Liver (tissue), 9 donors: ENCODE results near the gene FAM83C. TPM values are rescaled to one million over a fixed set of nuclear protein-coding genes. Genes with fewer than 3 reads are reported as not detected.

Experiments
- DNase-seq: peaks from one replicate; pipeline ENCODE4 v3.0.0-alpha.2; 2017; ENCODE audit warnings: low spot score
- H3K27ac ChIP-seq, 2 donors: one replicate each; pipeline ENCODE4 v1.7.0; 2013; ENCODE audit warnings: inconsistent platforms in 2 of 2, low read length in 2 of 2, control low read depth in 1 of 2, low read depth in 1 of 2, mild to moderate bottlenecking in 1 of 2
- H3K27me3 ChIP-seq, 4 donors: one replicate each; pipeline versions ENCODE4 v1.6.1 to v1.7.0; 2013; ENCODE audit warnings: low read length in 3 of 4, inconsistent platforms in 1 of 4, mild to moderate bottlenecking in 1 of 4, moderate library complexity in 1 of 4; ENCODE audit not compliant: control insufficient read depth in 4 of 4, insufficient read depth in 4 of 4
- H3K36me3 ChIP-seq, 4 donors: one replicate each; pipeline versions ENCODE4 v1.6.1 to v1.7.0; 2013; ENCODE audit warnings: low read length in 3 of 4, mild to moderate bottlenecking in 3 of 4, low read depth in 1 of 4, moderate library complexity in 1 of 4; ENCODE audit not compliant: control insufficient read depth in 4 of 4, insufficient read depth in 3 of 4
- H3K4me1 ChIP-seq, 4 donors: one replicate each; pipeline versions ENCODE4 v1.6.1 to v1.7.0; 2013; ENCODE audit warnings: low read length in 3 of 4, mild to moderate bottlenecking in 3 of 4, moderate library complexity in 1 of 4; ENCODE audit not compliant: control insufficient read depth in 4 of 4, insufficient read depth in 4 of 4
- H3K4me3 ChIP-seq, 3 donors: one replicate each; pipeline versions ENCODE4 v1.6.1 to v1.7.0; 2013; ENCODE audit warnings: low read length in 3 of 3, control low read depth in 1 of 3, low read depth in 1 of 3, mild to moderate bottlenecking in 1 of 3
- H3K9ac ChIP-seq, 2 donors: one replicate each; pipeline ENCODE4 v1.7.0; 2013; ENCODE audit warnings: low read length in 2 of 2, mild to moderate bottlenecking in 2 of 2, moderate library complexity in 2 of 2, control low read depth in 1 of 2, low read depth in 1 of 2
- H3K9me3 ChIP-seq, 4 donors: one replicate each; pipeline versions ENCODE4 v1.6.1 to v1.7.0; 2013; ENCODE audit warnings: low read length in 3 of 4; ENCODE audit not compliant: control insufficient read depth in 4 of 4
- EGR1 ChIP-seq, 2 donors: IDR thresholded peaks; 2 replicates each; pipeline ENCODE4 v1.6.1; 2016 to 2018; ENCODE audit warnings: antibody characterized with exemption in 2 of 2, low read depth in 2 of 2
- FOXA1 ChIP-seq: IDR thresholded peaks from 2 replicates; pipeline ENCODE4 v1.6.1; 2016; ENCODE audit warnings: antibody characterized with exemption
- GABPA ChIP-seq, 2 donors: IDR thresholded peaks in 1 of 2; conservative IDR thresholded peaks in 1 of 2; 2 replicates each; pipeline ENCODE4 v1.6.1; 2016; ENCODE audit warnings: antibody characterized with exemption in 2 of 2, mild to moderate bottlenecking in 1 of 2, moderate library complexity in 1 of 2
- HNF4A ChIP-seq, 2 donors: conservative IDR thresholded peaks; 2 replicates each; pipeline ENCODE4 v1.6.1; 2016; ENCODE audit warnings: antibody characterized with exemption in 2 of 2, mild to moderate bottlenecking in 2 of 2
- HNF4G ChIP-seq: IDR thresholded peaks from 2 replicates; pipeline ENCODE4 v1.6.1; 2016; ENCODE audit warnings: antibody characterized with exemption
- NR2F2 ChIP-seq: IDR thresholded peaks from 2 replicates; pipeline ENCODE4 v1.6.1; 2016; ENCODE audit warnings: antibody characterized with exemption
- RAD21 ChIP-seq, 2 donors: IDR thresholded peaks; 2 replicates each; pipeline ENCODE4 v1.6.1; 2016; ENCODE audit warnings: antibody characterized with exemption in 2 of 2, mild to moderate bottlenecking in 2 of 2
- RXRA ChIP-seq, 2 donors: IDR thresholded peaks; 2 replicates each; pipeline ENCODE4 v1.6.1; 2017 to 2018; ENCODE audit warnings: antibody characterized with exemption in 2 of 2, mild to moderate bottlenecking in 1 of 2
- SP1 ChIP-seq: IDR thresholded peaks from 2 replicates; pipeline ENCODE4 v1.6.1; 2018; ENCODE audit warnings: antibody characterized with exemption, mild to moderate bottlenecking
- TAF1 ChIP-seq: conservative IDR thresholded peaks from 2 replicates; pipeline ENCODE4 v1.6.1; 2016; ENCODE audit warnings: antibody characterized with exemption, mild to moderate bottlenecking
- YY1 ChIP-seq: IDR thresholded peaks from 2 replicates; pipeline ENCODE4 v1.6.1; 2016; ENCODE audit warnings: antibody characterized with exemption, mild to moderate bottlenecking
- WGBS: extraction: QIAGEN DNeasy Blood & Tissue Kit; methylation state at CpG from one replicate; pipeline ENCODE4 v1.1.7; 2013; 5-methylcytosine and 5-hydroxymethylcytosine counted together
- polyA plus RNA-seq, 2 donors: library from polyadenylated mRNA; stranded (reverse) in 1 of 2; unstranded in 1 of 2; fragments of 200-250 nt in 1 of 2; fragments of >200 nt in 1 of 2; fragmentation: Nextera tagmentation in 1 of 2; extraction: Ambion mirVana in 1 of 2; gene quantifications; one replicate each; pipeline versions ENCODE4 v1.2.1 to v1.2.3, GENCODE V29; 2013 to 2015
- total RNA-seq, 2 donors: library from RNA; depleted of rRNA; stranded (reverse); fragments of >200 nt; gene quantifications; one replicate each; pipeline ENCODE4 v1.2.3, GENCODE V29; 2014
- TF ChIP-seq, protein P1 (sequence below): fragments of 150-350 bp; IDR thresholded peaks from 2 replicates; pipeline ENCODE4 v1.5.1; 2017; ENCODE audit warnings: improper control_type of control experiment, low read depth, low read length; ENCODE audit not compliant: missing input control
- TF ChIP-seq, protein P2 (sequence below): IDR thresholded peaks from 2 replicates; pipeline ENCODE4 v1.6.1; 2016; ENCODE audit warnings: antibody characterized with exemption
- TF ChIP-seq, protein P3 (sequence below): IDR thresholded peaks from 2 replicates; pipeline ENCODE4 v1.6.1; 2016; ENCODE audit warnings: antibody characterized with exemption
- donor health status: healthy.
- donor health status: healthy.
- donor health status: healthy.
- donor health status: healthy.
- donor health status: healthy.

FAM83C gene
- total and polyA plus RNA-seq, 4 donors, result 0.05 TPM; not detected in 3

DNA sequence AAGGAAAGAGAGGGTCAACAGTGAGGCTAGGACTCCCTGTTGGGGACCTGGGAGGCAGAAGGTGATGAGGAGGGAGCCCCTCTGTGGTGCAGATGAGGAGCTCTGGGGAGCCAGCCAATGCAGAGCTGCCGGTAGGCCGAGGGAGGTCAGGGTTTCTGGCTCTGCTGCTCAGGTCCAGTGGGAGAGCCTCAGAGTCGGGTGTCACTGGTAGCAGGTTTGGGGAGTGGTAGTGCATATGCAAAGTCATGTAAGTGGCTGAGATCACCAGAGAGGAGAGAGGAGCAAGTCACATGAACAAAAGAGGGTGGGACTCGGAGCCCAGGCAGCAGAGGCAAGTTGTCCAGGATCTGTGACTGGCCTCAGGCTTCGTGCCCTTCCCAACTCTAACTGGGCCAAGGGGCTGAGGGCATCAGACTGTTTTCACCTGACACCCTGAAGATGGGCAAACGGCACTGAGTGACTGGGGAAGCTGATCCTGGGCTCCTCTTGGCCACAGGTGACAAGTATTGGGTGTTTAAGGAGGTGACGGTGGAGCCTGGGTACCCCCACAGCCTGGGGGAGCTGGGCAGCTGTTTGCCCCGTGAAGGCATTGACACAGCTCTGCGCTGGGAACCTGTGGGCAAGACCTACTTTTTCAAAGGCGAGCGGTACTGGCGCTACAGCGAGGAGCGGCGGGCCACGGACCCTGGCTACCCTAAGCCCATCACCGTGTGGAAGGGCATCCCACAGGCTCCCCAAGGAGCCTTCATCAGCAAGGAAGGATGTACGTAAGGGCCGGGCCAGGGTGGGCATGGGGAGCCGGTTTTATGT, 20.9 kb downstream of the FAM83C start:
- Histone ChIP-seq H3K9ac (no peak overlapping the region), H3K27ac (no peak overlapping the region), H3K9me3 (no peaks in the 10 kb centered on the region), H3K36me3 (peaks cover 1 to 21% (median 6%) of the 10 kb centered on the region in 4 donors), H3K4me3 (no peak overlapping the region), H3K27me3 (no peaks in the 10 kb centered on the region), H3K4me1 (peaks cover 0 to 12% (median 3%) of the 10 kb centered on the region in 4 donors)
- 94% methylated on average over 20 of the region's 20 CpGs for WGBS
- no peak for DNase-seq
- no peak for TF ChIP-seq RXRA (IDR thresholded peaks at IDR 0.05)
- no peak for TF ChIP-seq GABPA (IDR thresholded peaks at IDR 0.05 in 1 of 2, conservative IDR thresholded peaks at IDR 0.05 in 1 of 2)
- TF ChIP-seq TAF1, result no peak
- TF ChIP-seq YY1, result no peak
- no peak for TF ChIP-seq SP1

DNA sequence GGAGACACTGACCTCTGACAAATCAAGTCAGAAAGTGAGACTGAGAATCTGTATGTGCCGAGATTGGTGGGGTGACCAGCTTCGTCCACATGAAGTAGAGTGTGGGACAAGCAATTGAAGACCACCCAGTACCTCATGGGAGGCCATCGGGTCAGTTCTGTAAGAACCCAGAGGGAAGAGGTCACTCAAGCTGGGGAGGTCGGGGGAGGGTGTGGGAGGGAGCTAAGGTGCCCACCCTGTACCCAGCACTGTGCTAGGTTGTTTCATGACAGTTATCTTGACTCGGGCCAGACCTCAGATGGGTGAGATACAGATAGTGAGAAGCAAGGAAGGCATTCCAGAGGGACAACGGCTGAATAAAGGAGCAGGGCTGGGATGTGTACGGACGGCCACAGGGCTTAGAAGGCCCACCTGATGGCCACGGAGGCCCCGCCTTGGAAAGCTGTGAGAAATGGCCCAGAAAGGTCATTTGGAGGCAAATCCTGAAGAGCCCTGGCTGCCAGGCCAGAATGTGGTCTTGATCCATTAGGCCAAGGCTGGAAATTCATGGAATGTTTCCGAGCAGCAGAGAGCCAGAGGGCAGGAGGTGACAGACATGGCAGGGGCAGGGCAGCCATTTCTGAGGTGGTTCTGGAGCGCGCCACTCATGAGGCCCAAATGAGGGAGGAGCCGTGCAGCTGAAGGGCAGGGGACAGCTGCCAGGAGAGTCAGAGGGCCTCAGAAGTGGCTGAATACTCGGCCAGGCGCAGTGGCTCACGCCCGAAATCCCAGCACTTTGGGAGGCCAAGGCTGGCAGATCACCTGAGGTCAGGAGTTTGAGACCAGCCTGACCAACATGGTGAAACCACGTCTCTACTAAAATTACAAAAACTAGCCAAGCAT, 22.0 kb downstream of the FAM83C start:
- TF ChIP-seq SP1 (no peak), RAD21 (IDR thresholded peaks at IDR 0.05) (no peak), GABPA (IDR thresholded peaks at IDR 0.05 in 1 of 2, conservative IDR thresholded peaks at IDR 0.05 in 1 of 2) (no peak), FOXA1 (no peak), EGR1 (IDR thresholded peaks at IDR 0.05; ENCODE audit: low read depth in 2 of 2) (no peak), HNF4G (no peak), YY1 (no peak), NR2F2 (no peak), HNF4A (conservative IDR thresholded peaks at IDR 0.05) (no peak), TAF1 (no peak)
- TF ChIP-seq, protein P1, sequence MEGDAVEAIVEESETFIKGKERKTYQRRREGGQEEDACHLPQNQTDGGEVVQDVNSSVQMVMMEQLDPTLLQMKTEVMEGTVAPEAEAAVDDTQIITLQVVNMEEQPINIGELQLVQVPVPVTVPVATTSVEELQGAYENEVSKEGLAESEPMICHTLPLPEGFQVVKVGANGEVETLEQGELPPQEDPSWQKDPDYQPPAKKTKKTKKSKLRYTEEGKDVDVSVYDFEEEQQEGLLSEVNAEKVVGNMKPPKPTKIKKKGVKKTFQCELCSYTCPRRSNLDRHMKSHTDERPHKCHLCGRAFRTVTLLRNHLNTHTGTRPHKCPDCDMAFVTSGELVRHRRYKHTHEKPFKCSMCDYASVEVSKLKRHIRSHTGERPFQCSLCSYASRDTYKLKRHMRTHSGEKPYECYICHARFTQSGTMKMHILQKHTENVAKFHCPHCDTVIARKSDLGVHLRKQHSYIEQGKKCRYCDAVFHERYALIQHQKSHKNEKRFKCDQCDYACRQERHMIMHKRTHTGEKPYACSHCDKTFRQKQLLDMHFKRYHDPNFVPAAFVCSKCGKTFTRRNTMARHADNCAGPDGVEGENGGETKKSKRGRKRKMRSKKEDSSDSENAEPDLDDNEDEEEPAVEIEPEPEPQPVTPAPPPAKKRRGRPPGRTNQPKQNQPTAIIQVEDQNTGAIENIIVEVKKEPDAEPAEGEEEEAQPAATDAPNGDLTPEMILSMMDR, result no peak
- TF ChIP-seq, protein P2, sequence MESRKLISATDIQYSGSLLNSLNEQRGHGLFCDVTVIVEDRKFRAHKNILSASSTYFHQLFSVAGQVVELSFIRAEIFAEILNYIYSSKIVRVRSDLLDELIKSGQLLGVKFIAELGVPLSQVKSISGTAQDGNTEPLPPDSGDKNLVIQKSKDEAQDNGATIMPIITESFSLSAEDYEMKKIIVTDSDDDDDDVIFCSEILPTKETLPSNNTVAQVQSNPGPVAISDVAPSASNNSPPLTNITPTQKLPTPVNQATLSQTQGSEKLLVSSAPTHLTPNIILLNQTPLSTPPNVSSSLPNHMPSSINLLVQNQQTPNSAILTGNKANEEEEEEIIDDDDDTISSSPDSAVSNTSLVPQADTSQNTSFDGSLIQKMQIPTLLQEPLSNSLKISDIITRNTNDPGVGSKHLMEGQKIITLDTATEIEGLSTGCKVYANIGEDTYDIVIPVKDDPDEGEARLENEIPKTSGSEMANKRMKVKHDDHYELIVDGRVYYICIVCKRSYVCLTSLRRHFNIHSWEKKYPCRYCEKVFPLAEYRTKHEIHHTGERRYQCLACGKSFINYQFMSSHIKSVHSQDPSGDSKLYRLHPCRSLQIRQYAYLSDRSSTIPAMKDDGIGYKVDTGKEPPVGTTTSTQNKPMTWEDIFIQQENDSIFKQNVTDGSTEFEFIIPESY, result no peak
- TF ChIP-seq, protein P3, sequence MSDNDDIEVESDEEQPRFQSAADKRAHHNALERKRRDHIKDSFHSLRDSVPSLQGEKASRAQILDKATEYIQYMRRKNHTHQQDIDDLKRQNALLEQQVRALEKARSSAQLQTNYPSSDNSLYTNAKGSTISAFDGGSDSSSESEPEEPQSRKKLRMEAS, result no peak
- WGBS, result 92% methylated on average over 19 of the region's 19 CpGs
- no peaks in the 10 kb centered on the region for H3K9me3 ChIP-seq

More for the DNA sequence above, 22.0 kb downstream of the FAM83C start:
- H3K4me1 ChIP-seq, result peaks cover 0 to 12% (median 3%) of the 10 kb centered on the region in 4 donors
- H3K27me3 ChIP-seq, result no peaks in the 10 kb centered on the region
- H3K4me3 ChIP-seq, result no peak overlapping the region
- no peak overlapping the region for H3K27ac ChIP-seq
- DNase-seq, result no peak
- H3K36me3 ChIP-seq, result peaks cover 1 to 16% (median 6%) of the 10 kb centered on the region in 4 donors
- H3K9ac ChIP-seq, result no peak overlapping the region
